CD8-positive, alpha-beta memory T cell (primary cell): ENCODE measurements around the gene OR2V1. TPM values are rescaled to one million over a fixed set of nuclear protein-coding genes. Genes with fewer than 3 reads are reported as not detected.
"Not testable (repeated sequence)": the region's sequence is repeated elsewhere in the genome, so short reads cannot be mapped to it uniquely, and the experiment has no call there.

Source experiments
- CTCF ChIA-PET: fragments of 350-600 bp; sonication (Branson Sonifier 250); formaldehyde crosslinking; loops from one replicate; lab custom pipeline; 2021; ENCODE audit warnings: antibody characterized with exemption; lab: Charles Lee
- POLR2A ChIA-PET: fragments of 350-600 bp; sonication (Branson Sonifier 250); formaldehyde crosslinking; loops from one replicate; lab custom pipeline; 2021; ENCODE audit warnings: antibody characterized with exemption; lab: Charles Lee
- DNase-seq, 5 donors: peaks; one replicate each; pipeline versions ENCODE4 v3.0.0 to v3.0.0-alpha.2; 2020 to 2022; ENCODE audit warnings: mixed read lengths in 1 of 5
- H3K27ac ChIP-seq: one replicate; pipeline ENCODE4 v1.7.0; 2013; ENCODE audit warnings: low read depth, mild to moderate bottlenecking, low read length, moderate library complexity
- H3K27me3 ChIP-seq: 2 replicates; pipeline ENCODE4 v1.7.0; 2013; ENCODE audit warnings: low read length, mild to moderate bottlenecking; ENCODE audit not compliant: insufficient read depth, poor library complexity, severe bottlenecking
- H3K36me3 ChIP-seq: 2 replicates; pipeline ENCODE4 v1.7.0; 2013; ENCODE audit warnings: mild to moderate bottlenecking, low read length, moderate library complexity; ENCODE audit not compliant: insufficient read depth
- H3K4me1 ChIP-seq: 2 replicates; pipeline ENCODE4 v1.7.0; 2013; ENCODE audit warnings: mild to moderate bottlenecking, low read length, moderate library complexity; ENCODE audit not compliant: insufficient read depth
- H3K4me3 ChIP-seq: 2 replicates; pipeline ENCODE4 v1.7.0; 2013; ENCODE audit warnings: mild to moderate bottlenecking, low read length
- H3K9me3 ChIP-seq: 2 replicates; pipeline ENCODE4 v1.7.0; 2013; ENCODE audit warnings: mild to moderate bottlenecking, low read length
- H3K27ac Mint-ChIP-seq, 8 donors: one replicate each; pipeline ENCODE4 v1.8.0; 2020 to 2021; ENCODE audit warnings: mixed read lengths in 8 of 8, mild to moderate bottlenecking in 6 of 8, inconsistent platforms in 3 of 8, moderate library complexity in 3 of 8
- H3K27me3 Mint-ChIP-seq, 2 donors: one replicate each; pipeline ENCODE4 v1.8.0; 2020 to 2021; ENCODE audit warnings: mixed read lengths in 2 of 2, mild to moderate bottlenecking in 1 of 2, moderate library complexity in 1 of 2
- H3K36me3 Mint-ChIP-seq, 3 donors: one replicate each; pipeline ENCODE4 v1.8.0; 2020 to 2021; ENCODE audit warnings: mixed read lengths in 3 of 3, inconsistent platforms in 1 of 3, mild to moderate bottlenecking in 1 of 3
- H3K4me1 Mint-ChIP-seq, 3 donors: one replicate each; pipeline ENCODE4 v1.8.0; 2020 to 2021; ENCODE audit warnings: mixed read lengths in 3 of 3, inconsistent platforms in 1 of 3, mild to moderate bottlenecking in 1 of 3
- H3K4me3 Mint-ChIP-seq, 7 donors: one replicate each; pipeline ENCODE4 v1.8.0; 2020 to 2021; ENCODE audit warnings: mixed read lengths in 7 of 7, mild to moderate bottlenecking in 6 of 7, moderate library complexity in 4 of 7, inconsistent platforms in 2 of 7
- H3K9me3 Mint-ChIP-seq, 5 donors: one replicate each; pipeline ENCODE4 v1.8.0; 2020 to 2022; ENCODE audit warnings: mixed read lengths in 5 of 5, mild to moderate bottlenecking in 3 of 5, moderate library complexity in 2 of 5, inconsistent platforms in 1 of 5
- polyA plus RNA-seq: library from polyadenylated mRNA; unstranded; fragments of 300-500 nt; fragmentation: Illumina TruSeq; gene quantifications from one replicate; pipeline ENCODE4 v1.2.3, GENCODE V29; 2021
- total RNA-seq, 2 experiments: library from RNA; stranded (reverse); gene quantifications; one replicate each; pipeline ENCODE4 v1.2.3, GENCODE V29; 2021

OR2V1 gene
- total and polyA plus RNA-seq, 3 experiments from 2014 or later: not detected

DNA sequence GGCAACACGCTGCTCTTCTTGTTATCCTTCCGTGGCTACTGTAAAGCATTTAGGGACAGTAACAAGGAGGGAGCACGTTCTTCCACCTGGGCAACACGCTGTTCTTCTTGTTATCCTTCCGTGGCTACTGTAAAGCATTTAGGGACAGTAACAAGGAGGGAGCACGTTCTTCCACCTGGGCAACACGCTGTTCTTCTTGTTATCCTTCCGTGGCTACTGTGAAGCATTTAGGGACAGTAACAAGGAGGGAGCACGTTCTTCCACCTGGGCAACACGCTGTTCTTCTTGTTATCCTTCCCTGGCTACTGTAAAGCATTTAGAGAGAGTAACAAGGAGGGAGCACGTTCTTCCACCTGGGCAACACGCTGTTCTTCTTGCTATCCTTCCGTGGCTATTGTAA, 17.4 kb downstream of the OR2V1 start:
- H3K36me3 Mint-ChIP-seq, H3K4me3 ChIP-seq, H3K9me3 ChIP-seq, H3K4me3 Mint-ChIP-seq, CTCF ChIA-PET, POLR2A ChIA-PET, H3K36me3 ChIP-seq, H3K27ac Mint-ChIP-seq, H3K9me3 Mint-ChIP-seq, H3K27ac ChIP-seq, DNase-seq, H3K4me1 ChIP-seq, H3K4me1 Mint-ChIP-seq: not testable (repeated sequence)
- H3K27me3 Mint-ChIP-seq: peaks cover 67 to 88% of the 10 kb centered on the region in 2 donors
- peaks cover 20% of the 10 kb centered on the region for H3K27me3 ChIP-seq

DNA sequence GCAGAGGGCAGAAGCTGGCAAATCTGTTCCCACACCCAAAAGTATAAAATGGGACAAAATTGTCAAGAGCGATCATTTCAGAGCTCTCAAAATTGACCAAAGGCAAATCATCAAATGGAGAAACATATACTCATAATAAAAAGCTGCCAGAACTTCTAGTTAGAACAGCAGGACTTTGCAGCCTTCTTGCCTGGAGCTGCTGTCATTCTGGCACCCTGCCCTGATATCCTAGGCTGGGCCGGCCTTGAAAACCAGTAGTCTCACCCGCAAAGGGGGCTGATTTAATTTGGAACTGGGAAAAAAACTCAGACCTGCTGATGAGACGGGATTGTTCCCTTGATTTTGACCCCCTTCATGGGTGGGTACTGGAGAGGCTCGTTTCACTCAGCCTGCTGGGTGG, 18.5 kb downstream of the OR2V1 start:
- no peaks in the 10 kb centered on the region for H3K36me3 ChIP-seq
- H3K4me1 ChIP-seq: peaks cover 4% of the 10 kb centered on the region
- H3K27me3 Mint-ChIP-seq: peaks cover 68 to 88% of the 10 kb centered on the region in 2 donors
- H3K4me3 ChIP-seq: no peak overlapping the region
- no peaks in the 10 kb centered on the region for H3K9me3 ChIP-seq
- H3K4me1 Mint-ChIP-seq: peaks cover 0 to 8% (median 7%) of the 10 kb centered on the region in 3 donors
- ChIA-PET CTCF (no interaction called here), POLR2A (no interaction called here)
- peaks cover 0 to 7% (median 2%) of the 10 kb centered on the region in 5 donors for H3K9me3 Mint-ChIP-seq
- DNase-seq: no peak
- H3K27me3 ChIP-seq: peaks cover 24% of the 10 kb centered on the region
- no peak overlapping the region for H3K27ac ChIP-seq
- H3K4me3 Mint-ChIP-seq: no peak overlapping the region
- no peak overlapping the region for H3K27ac Mint-ChIP-seq
- H3K36me3 Mint-ChIP-seq: peaks cover 0 to 5% (median 0%) of the 10 kb centered on the region in 3 donors

DNA sequence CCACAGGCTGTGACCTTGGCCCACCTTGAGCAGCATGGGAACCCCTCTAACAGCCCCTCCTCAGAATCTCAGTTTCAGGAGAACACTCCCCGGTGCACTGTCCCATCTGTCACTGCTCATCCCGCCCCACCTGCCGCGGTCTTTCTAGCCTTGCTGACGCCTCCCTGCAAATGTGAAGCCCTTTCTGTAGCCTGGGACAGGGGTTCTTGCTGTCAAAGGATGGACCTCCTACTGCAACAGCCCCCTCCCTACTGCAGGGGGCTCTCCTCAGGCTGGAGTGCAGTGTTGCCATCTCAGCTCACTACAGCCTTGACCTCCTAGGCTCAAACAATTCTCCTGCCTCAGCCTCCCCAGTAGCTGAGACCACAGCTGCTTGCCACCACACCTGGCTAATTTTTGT, 20.0 kb downstream of the OR2V1 start:
- peaks cover 69 to 86% of the 10 kb centered on the region in 2 donors for H3K27me3 Mint-ChIP-seq
- POLR2A ChIA-PET: no interaction called here

DNA sequence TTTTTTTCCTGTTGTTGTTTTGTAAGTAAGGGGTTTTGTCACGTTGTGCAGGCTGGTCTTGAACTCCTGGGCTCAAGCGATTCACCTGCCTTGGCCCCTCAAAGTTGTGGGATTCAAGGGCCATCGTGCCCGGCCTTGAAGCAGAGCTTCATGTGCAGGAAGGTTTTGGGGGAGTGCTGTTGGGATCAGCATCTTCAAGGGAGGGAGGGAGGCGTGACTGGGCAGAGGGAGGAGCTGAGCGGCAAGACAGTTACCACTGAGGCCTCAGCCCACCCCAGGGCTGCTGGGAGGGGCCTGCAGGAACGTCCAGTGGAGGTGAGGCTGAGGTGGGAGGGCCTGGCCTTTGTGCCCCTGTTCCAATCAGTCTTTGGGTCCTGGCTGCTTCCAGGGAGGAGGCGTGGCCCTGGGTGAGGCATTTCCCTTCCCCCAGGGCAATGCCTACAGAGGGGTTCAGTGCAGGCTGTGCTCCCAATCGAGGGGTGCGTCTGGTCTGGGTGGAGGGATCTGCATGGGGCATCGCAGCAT, 21.4 kb downstream of the OR2V1 start:
- H3K4me3 ChIP-seq: no peak overlapping the region
- ChIA-PET CTCF (no interaction called here), POLR2A (no interaction called here)
- no peaks in the 10 kb centered on the region for H3K9me3 ChIP-seq
- H3K9me3 Mint-ChIP-seq: peaks cover 0 to 3% (median under 1%) of the 10 kb centered on the region in 5 donors
- H3K27me3 Mint-ChIP-seq: peaks cover 69 to 84% of the 10 kb centered on the region in 2 donors
- H3K27ac ChIP-seq: no peak overlapping the region
- DNase-seq: no peak
- peaks cover 0 to 1% (median 0%) of the 10 kb centered on the region in 3 donors for H3K4me1 Mint-ChIP-seq
- H3K36me3 Mint-ChIP-seq: peaks cover 0 to 5% (median 0%) of the 10 kb centered on the region in 3 donors
- no peak overlapping the region for H3K27ac Mint-ChIP-seq
- no peaks in the 10 kb centered on the region for H3K4me1 ChIP-seq
- H3K4me3 Mint-ChIP-seq: no peak overlapping the region
- H3K36me3 ChIP-seq: no peaks in the 10 kb centered on the region
- H3K27me3 ChIP-seq: peaks cover 20% of the 10 kb centered on the region

More for the DNA sequence above, 20.0 kb downstream of the OR2V1 start:
- Mint-ChIP-seq H3K9me3 (peaks cover 0 to 7% (median 2%) of the 10 kb centered on the region in 5 donors), H3K4me3 (no peak overlapping the region), H3K27ac (no peak overlapping the region), H3K4me1 (peaks cover 0 to 8% (median 7%) of the 10 kb centered on the region in 3 donors), H3K36me3 (peaks cover 0 to 5% (median 0%) of the 10 kb centered on the region in 3 donors)
- Histone ChIP-seq H3K27me3 (peaks cover 30% of the 10 kb centered on the region), H3K9me3 (no peaks in the 10 kb centered on the region), H3K4me3 (no peak overlapping the region), H3K36me3 (no peaks in the 10 kb centered on the region), H3K4me1 (peaks cover 4% of the 10 kb centered on the region), H3K27ac (no peak overlapping the region)
- DNase-seq: no peak
- CTCF ChIA-PET: no interaction called here

DNA sequence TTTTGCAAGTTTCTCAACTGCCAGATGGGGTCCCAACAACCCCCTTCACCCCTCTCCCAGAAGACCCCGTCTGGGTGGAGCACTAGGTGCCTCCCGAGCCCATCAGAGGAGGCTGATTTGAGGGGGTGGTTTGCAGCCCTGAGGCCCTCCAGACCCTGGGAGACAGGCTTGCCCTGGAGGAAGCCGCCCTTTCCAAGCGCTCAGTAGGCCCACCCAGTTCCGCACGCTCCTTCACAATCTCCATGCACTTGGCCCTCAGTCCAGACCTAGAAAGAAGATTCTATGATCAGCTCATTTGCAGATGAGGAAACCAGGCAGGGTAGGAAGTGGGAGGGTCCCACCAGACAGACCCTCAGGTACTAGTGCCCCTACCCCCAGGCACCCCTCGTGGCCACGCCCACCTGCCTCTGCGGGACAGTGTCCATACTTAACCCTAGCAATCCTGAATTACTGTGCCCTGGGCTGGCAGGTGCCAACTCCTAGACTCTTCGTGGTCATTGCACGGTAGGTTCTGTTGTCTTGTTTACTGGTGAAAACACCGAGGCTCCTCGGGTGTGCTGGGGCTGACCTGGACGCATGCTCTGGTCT, 22.3 kb downstream of the OR2V1 start:
- peaks cover 0 to 5% (median 0%) of the 10 kb centered on the region in 3 donors for H3K36me3 Mint-ChIP-seq
- H3K4me3 Mint-ChIP-seq: no peak overlapping the region
- no peaks in the 10 kb centered on the region for H3K36me3 ChIP-seq
- CTCF ChIA-PET: no interaction called here
- POLR2A ChIA-PET: no interaction called here
- DNase-seq: no peak
- no peaks in the 10 kb centered on the region for H3K4me1 ChIP-seq
- peaks cover 68 to 83% of the 10 kb centered on the region in 2 donors for H3K27me3 Mint-ChIP-seq
- H3K27me3 ChIP-seq: peaks cover 12% of the 10 kb centered on the region
- H3K4me1 Mint-ChIP-seq: peaks cover 5 to 8% (median 5%) of the 10 kb centered on the region in 3 donors
- no peaks in the 10 kb centered on the region for H3K9me3 ChIP-seq
- H3K9me3 Mint-ChIP-seq: peaks cover 0 to 3% (median 2%) of the 10 kb centered on the region in 5 donors
- H3K27ac Mint-ChIP-seq: no peak overlapping the region
- no peak overlapping the region for H3K4me3 ChIP-seq
- H3K27ac ChIP-seq: no peak overlapping the region

DNA sequence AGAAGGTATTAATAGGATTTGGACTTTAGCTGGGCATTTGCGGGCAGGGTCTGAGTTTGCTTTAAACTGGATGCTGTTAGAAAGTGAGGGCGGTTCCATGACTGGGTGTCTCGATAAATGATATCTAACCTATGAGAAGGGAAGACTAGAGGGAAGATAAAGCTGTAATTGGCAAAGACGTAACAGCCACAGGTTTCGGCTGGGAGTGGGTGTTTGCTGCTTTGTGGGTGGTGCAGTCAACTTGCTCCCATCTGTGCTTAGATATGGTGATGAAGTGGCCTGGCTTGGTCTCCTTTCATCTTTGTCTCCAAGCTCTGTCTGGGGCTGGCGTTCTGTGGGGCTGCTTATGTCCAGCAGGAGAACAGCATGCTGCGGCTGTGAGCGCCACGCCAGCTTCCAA, 23.3 kb downstream of the OR2V1 start:
- Histone ChIP-seq H3K36me3 (no peaks in the 10 kb centered on the region), H3K4me1 (no peaks in the 10 kb centered on the region), H3K9me3 (no peaks in the 10 kb centered on the region), H3K27me3 (peaks cover 12% of the 10 kb centered on the region), H3K27ac (no peak overlapping the region), H3K4me3 (no peak overlapping the region)
- Mint-ChIP-seq H3K27me3 (peaks cover 66 to 79% of the 10 kb centered on the region in 2 donors), H3K27ac (peak overlapping the region in 1 of 8 donors; percentile 17), H3K36me3 (peaks cover 0 to 5% (median 0%) of the 10 kb centered on the region in 3 donors), H3K4me3 (peak overlapping the region in 1 of 7 donors; percentile 18), H3K4me1 (peaks cover 5 to 8% (median 5%) of the 10 kb centered on the region in 3 donors), H3K9me3 (peaks cover 0 to 3% (median 2%) of the 10 kb centered on the region in 5 donors)
- ChIA-PET POLR2A (no interaction called here), CTCF (no interaction called here)
- no peak for DNase-seq

DNA sequence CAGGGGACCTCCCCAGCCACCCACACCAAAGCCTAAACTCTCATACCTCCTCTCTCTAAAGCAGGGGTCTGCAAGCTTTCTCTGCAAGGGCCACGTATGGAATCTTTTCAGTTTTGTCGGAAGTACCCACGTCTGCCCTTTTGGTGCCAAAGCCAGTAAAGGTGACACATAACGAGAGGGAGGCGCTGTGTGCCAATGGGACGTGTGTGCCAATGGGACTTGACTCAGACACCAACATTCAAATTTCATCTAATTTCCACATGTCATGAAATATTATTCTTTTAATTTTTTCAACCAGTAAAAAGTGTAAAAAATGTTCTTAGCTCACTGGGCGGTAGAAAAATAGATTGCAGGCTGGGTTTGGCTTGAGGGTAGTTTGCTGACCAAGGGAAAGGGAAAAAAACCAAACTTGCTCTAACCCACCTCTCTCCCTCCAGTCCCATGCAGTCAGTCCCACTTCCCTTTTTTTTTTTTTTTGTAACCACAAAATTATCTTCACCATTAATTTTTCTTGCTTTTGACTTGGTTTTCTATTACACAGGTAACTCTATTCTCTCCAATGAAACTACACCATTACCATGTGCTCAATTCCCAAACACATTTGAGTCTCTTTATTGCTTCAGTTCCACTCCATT, 25.5 kb downstream of the OR2V1 start:
- ChIA-PET POLR2A (no interaction called here), CTCF (no interaction called here)
- H3K4me3 Mint-ChIP-seq: peak overlapping the region in 1 of 7 donors; percentile 7
- Histone ChIP-seq H3K27me3 (peaks cover 12% of the 10 kb centered on the region), H3K4me3 (no peak overlapping the region), H3K9me3 (no peaks in the 10 kb centered on the region), H3K27ac (no peak overlapping the region), H3K4me1 (no peaks in the 10 kb centered on the region), H3K36me3 (no peaks in the 10 kb centered on the region)
- no peak overlapping the region for H3K27ac Mint-ChIP-seq
- no peaks in the 10 kb centered on the region for H3K36me3 Mint-ChIP-seq
- DNase-seq: no peak
- H3K27me3 Mint-ChIP-seq: peaks cover 54 to 60% of the 10 kb centered on the region in 2 donors
- peaks cover 0 to 3% (median 2%) of the 10 kb centered on the region in 5 donors for H3K9me3 Mint-ChIP-seq
- peaks cover 5 to 8% (median 5%) of the 10 kb centered on the region in 3 donors for H3K4me1 Mint-ChIP-seq
